Liver (tissue), 9 donors: ENCODE data around the gene CEBPG. TPM values are rescaled to one million over a fixed set of nuclear protein-coding genes. Genes with fewer than 3 reads are reported as not detected.

Experiments
- DNase-seq: peaks from one replicate; pipeline ENCODE4 v3.0.0-alpha.2; 2017; ENCODE audit warnings: low spot score
- H3K27ac ChIP-seq, 2 donors: one replicate each; pipeline ENCODE4 v1.7.0; 2013; ENCODE audit warnings: inconsistent platforms in 2 of 2, low read length in 2 of 2, control low read depth in 1 of 2, low read depth in 1 of 2, mild to moderate bottlenecking in 1 of 2
- H3K27me3 ChIP-seq, 4 donors: one replicate each; pipeline versions ENCODE4 v1.6.1 to v1.7.0; 2013; ENCODE audit warnings: low read length in 3 of 4, inconsistent platforms in 1 of 4, mild to moderate bottlenecking in 1 of 4, moderate library complexity in 1 of 4; ENCODE audit not compliant: control insufficient read depth in 4 of 4, insufficient read depth in 4 of 4
- H3K36me3 ChIP-seq, 4 donors: one replicate each; pipeline versions ENCODE4 v1.6.1 to v1.7.0; 2013; ENCODE audit warnings: low read length in 3 of 4, mild to moderate bottlenecking in 3 of 4, low read depth in 1 of 4, moderate library complexity in 1 of 4; ENCODE audit not compliant: control insufficient read depth in 4 of 4, insufficient read depth in 3 of 4
- H3K4me1 ChIP-seq, 4 donors: one replicate each; pipeline versions ENCODE4 v1.6.1 to v1.7.0; 2013; ENCODE audit warnings: low read length in 3 of 4, mild to moderate bottlenecking in 3 of 4, moderate library complexity in 1 of 4; ENCODE audit not compliant: control insufficient read depth in 4 of 4, insufficient read depth in 4 of 4
- H3K4me3 ChIP-seq, 3 donors: one replicate each; pipeline versions ENCODE4 v1.6.1 to v1.7.0; 2013; ENCODE audit warnings: low read length in 3 of 3, control low read depth in 1 of 3, low read depth in 1 of 3, mild to moderate bottlenecking in 1 of 3
- H3K9ac ChIP-seq, 2 donors: one replicate each; pipeline ENCODE4 v1.7.0; 2013; ENCODE audit warnings: low read length in 2 of 2, mild to moderate bottlenecking in 2 of 2, moderate library complexity in 2 of 2, control low read depth in 1 of 2, low read depth in 1 of 2
- H3K9me3 ChIP-seq, 4 donors: one replicate each; pipeline versions ENCODE4 v1.6.1 to v1.7.0; 2013; ENCODE audit warnings: low read length in 3 of 4; ENCODE audit not compliant: control insufficient read depth in 4 of 4
- CTCF ChIP-seq: fragments of 150-350 bp; IDR thresholded peaks from 2 replicates; pipeline ENCODE4 v1.5.1; 2017; ENCODE audit warnings: improper control_type of control experiment, low read depth, low read length; ENCODE audit not compliant: missing input control
- EGR1 ChIP-seq, 2 donors: IDR thresholded peaks; 2 replicates each; pipeline ENCODE4 v1.6.1; 2016 to 2018; ENCODE audit warnings: antibody characterized with exemption in 2 of 2, low read depth in 2 of 2
- FOXA1 ChIP-seq: IDR thresholded peaks from 2 replicates; pipeline ENCODE4 v1.6.1; 2016; ENCODE audit warnings: antibody characterized with exemption
- FOXA2 ChIP-seq: IDR thresholded peaks from 2 replicates; pipeline ENCODE4 v1.6.1; 2016; ENCODE audit warnings: antibody characterized with exemption
- GABPA ChIP-seq, 2 donors: IDR thresholded peaks in 1 of 2; conservative IDR thresholded peaks in 1 of 2; 2 replicates each; pipeline ENCODE4 v1.6.1; 2016; ENCODE audit warnings: antibody characterized with exemption in 2 of 2, mild to moderate bottlenecking in 1 of 2, moderate library complexity in 1 of 2
- HNF4A ChIP-seq, 2 donors: conservative IDR thresholded peaks; 2 replicates each; pipeline ENCODE4 v1.6.1; 2016; ENCODE audit warnings: antibody characterized with exemption in 2 of 2, mild to moderate bottlenecking in 2 of 2
- HNF4G ChIP-seq: IDR thresholded peaks from 2 replicates; pipeline ENCODE4 v1.6.1; 2016; ENCODE audit warnings: antibody characterized with exemption
- JUND ChIP-seq, 2 donors: IDR thresholded peaks; 2 replicates each; pipeline ENCODE4 v1.6.1; 2016; ENCODE audit warnings: antibody characterized with exemption in 2 of 2
- NR2F2 ChIP-seq: IDR thresholded peaks from 2 replicates; pipeline ENCODE4 v1.6.1; 2016; ENCODE audit warnings: antibody characterized with exemption
- RAD21 ChIP-seq, 2 donors: IDR thresholded peaks; 2 replicates each; pipeline ENCODE4 v1.6.1; 2016; ENCODE audit warnings: antibody characterized with exemption in 2 of 2, mild to moderate bottlenecking in 2 of 2
- REST ChIP-seq: IDR thresholded peaks from 2 replicates; pipeline ENCODE4 v1.6.1; 2016; ENCODE audit warnings: antibody characterized with exemption, mild to moderate bottlenecking
- RXRA ChIP-seq, 2 donors: IDR thresholded peaks; 2 replicates each; pipeline ENCODE4 v1.6.1; 2017 to 2018; ENCODE audit warnings: antibody characterized with exemption in 2 of 2, mild to moderate bottlenecking in 1 of 2
- SP1 ChIP-seq: IDR thresholded peaks from 2 replicates; pipeline ENCODE4 v1.6.1; 2018; ENCODE audit warnings: antibody characterized with exemption, mild to moderate bottlenecking
- TAF1 ChIP-seq: conservative IDR thresholded peaks from 2 replicates; pipeline ENCODE4 v1.6.1; 2016; ENCODE audit warnings: antibody characterized with exemption, mild to moderate bottlenecking
- YY1 ChIP-seq: IDR thresholded peaks from 2 replicates; pipeline ENCODE4 v1.6.1; 2016; ENCODE audit warnings: antibody characterized with exemption, mild to moderate bottlenecking
- ZBTB33 ChIP-seq: IDR thresholded peaks from 2 replicates; pipeline ENCODE4 v1.6.1; 2016; ENCODE audit warnings: antibody characterized with exemption
- WGBS: extraction: QIAGEN DNeasy Blood & Tissue Kit; methylation state at CpG from one replicate; pipeline ENCODE4 v1.1.7; 2013; 5-methylcytosine and 5-hydroxymethylcytosine counted together
- polyA plus RNA-seq, 2 donors: library from polyadenylated mRNA; stranded (reverse) in 1 of 2; unstranded in 1 of 2; fragments of 200-250 nt in 1 of 2; fragments of >200 nt in 1 of 2; fragmentation: Nextera tagmentation in 1 of 2; extraction: Ambion mirVana in 1 of 2; gene quantifications; one replicate each; pipeline versions ENCODE4 v1.2.1 to v1.2.3, GENCODE V29; 2013 to 2015
- total RNA-seq, 2 donors: library from RNA; depleted of rRNA; stranded (reverse); fragments of >200 nt; gene quantifications; one replicate each; pipeline ENCODE4 v1.2.3, GENCODE V29; 2014
- TF ChIP-seq, protein P1 (sequence below): IDR thresholded peaks from 2 replicates; pipeline ENCODE4 v1.6.1; 2016; ENCODE audit warnings: antibody characterized with exemption
- TF ChIP-seq, protein P2 (sequence below): IDR thresholded peaks from 2 replicates; pipeline ENCODE4 v1.6.1; 2016; ENCODE audit warnings: antibody characterized with exemption
- donor health status: healthy.
- donor health status: healthy.
- donor health status: healthy.
- donor health status: healthy.
- donor health status: healthy.

CEBPG gene
- total and polyA plus RNA-seq, 4 donors = 16.9 to 36.1 (median 24.2) TPM

DNA sequence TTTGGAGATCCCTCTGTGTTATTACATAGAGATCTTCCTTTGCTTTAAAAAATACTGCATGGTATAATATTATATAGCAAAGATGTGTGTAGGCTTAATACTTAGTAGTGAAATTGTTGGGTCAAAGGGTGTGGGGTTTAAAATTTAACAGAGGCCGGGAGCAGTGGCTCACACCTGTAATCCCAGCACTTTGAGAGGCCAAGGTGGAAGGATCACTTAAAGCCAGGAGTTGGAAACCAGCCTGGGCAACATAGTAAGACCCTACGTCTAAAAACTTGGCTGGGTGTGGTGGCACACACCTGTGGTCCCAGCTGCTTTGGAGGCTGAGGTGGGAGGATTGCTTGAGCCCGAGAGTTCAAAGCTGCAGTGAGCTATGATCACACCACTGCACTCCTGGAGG lies 48.9 kb upstream of the CEBPG start:
- Histone ChIP-seq H3K4me1 (peaks cover 5 to 17% (median 9%) of the 10 kb centered on the region in 4 donors), H3K27ac (no peak overlapping the region), H3K9ac (no peak overlapping the region), H3K27me3 (no peaks in the 10 kb centered on the region), H3K4me3 (no peak overlapping the region), H3K36me3 (no peaks in the 10 kb centered on the region), H3K9me3 (peaks cover 0 to 4% (median 3%) of the 10 kb centered on the region in 4 donors)
- TF ChIP-seq RAD21 (IDR thresholded peaks at IDR 0.05) (peak in 1 of 2 donors; percentile 15), SP1 (peak; percentile 12), RXRA (IDR thresholded peaks at IDR 0.05) (peak in 1 of 2 donors; percentile 9), FOXA1 (no peak), FOXA2 (no peak), HNF4A (conservative IDR thresholded peaks at IDR 0.05) (peak; percentile 19 to 38)
- WGBS = 42% methylated on average over 3 of the region's 3 CpGs
- no peak for DNase-seq

- 47% methylated on average over 5 of the region's 5 CpGs for WGBS
- Histone ChIP-seq H3K27me3 (no peaks in the 10 kb centered on the region), H3K4me3 (peak overlapping the region in 1 of 3 donors; percentile 8), H3K4me1 (peaks cover 5 to 30% (median 17%) of the 10 kb centered on the region in 4 donors), H3K9me3 (peaks cover 0 to 4% (median 3%) of the 10 kb centered on the region in 4 donors), H3K9ac (no peak overlapping the region), H3K27ac (no peak overlapping the region), H3K36me3 (no peaks in the 10 kb centered on the region)
- TF ChIP-seq JUND (IDR thresholded peaks at IDR 0.05) (peak; percentile 18 to 52), RXRA (IDR thresholded peaks at IDR 0.05) (peak; percentile 66 to 83), FOXA1 (peak; percentile 7), ZBTB33 (peak; percentile 51), NR2F2 (peak; percentile 38), HNF4A (conservative IDR thresholded peaks at IDR 0.05) (peak in 1 of 2 donors; percentile 66), TAF1 (no peak), EGR1 (IDR thresholded peaks at IDR 0.05; ENCODE audit: low read depth in 2 of 2) (peak; percentile 14 to 27), RAD21 (IDR thresholded peaks at IDR 0.05) (peak; percentile 32 to 53), CTCF (no peak), YY1 (peak; percentile 67), REST (peak; percentile 57), SP1 (peak; percentile 81), HNF4G (no peak), FOXA2 (peak; percentile 43), GABPA (IDR thresholded peaks at IDR 0.05 in 1 of 2, conservative IDR thresholded peaks at IDR 0.05 in 1 of 2) (peak in 1 of 2 donors; percentile 20)
- TF ChIP-seq, protein P1, sequence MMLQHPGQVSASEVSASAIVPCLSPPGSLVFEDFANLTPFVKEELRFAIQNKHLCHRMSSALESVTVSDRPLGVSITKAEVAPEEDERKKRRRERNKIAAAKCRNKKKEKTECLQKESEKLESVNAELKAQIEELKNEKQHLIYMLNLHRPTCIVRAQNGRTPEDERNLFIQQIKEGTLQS = no peak
- TF ChIP-seq, protein P2, sequence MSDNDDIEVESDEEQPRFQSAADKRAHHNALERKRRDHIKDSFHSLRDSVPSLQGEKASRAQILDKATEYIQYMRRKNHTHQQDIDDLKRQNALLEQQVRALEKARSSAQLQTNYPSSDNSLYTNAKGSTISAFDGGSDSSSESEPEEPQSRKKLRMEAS = peak; percentile 86
- DNase-seq = no peak
These were observed 47.6 kb upstream of the CEBPG start for GRCh38 chr19:33325920-33326319.
